Caco-2 (cell line): Measurements from ENCODE around the gene CDC42BPA. TPM values are rescaled to one million over a fixed set of nuclear protein-coding genes. Genes with fewer than 3 reads are reported as not detected.

Experiments used
- BruUV-seq: library from RNA; stranded (reverse); fragments of 400-500 nt; replicated peaks from 2 replicates; lab custom pipeline; 2021; lab: Mats Ljungman, UMichigan
- CTCF ChIA-PET: fragments of 300-600 bp; sonication (Branson Sonifier 250); formaldehyde crosslinking; loops from one replicate; lab custom pipeline; 2022; ENCODE audit warnings: antibody characterized with exemption; lab: Charles Lee
- POLR2A ChIA-PET: fragments of 300-600 bp; sonication (Branson Sonifier 250); formaldehyde crosslinking; loops from one replicate; lab custom pipeline; 2022; ENCODE audit warnings: antibody characterized with exemption; lab: Charles Lee
- DNase-seq, 2 experiments: peaks; one replicate each; pipeline versions ENCODE4 v3.0.0 to v3.0.0-alpha.2; 2020 to 2022
- H3K27me3 ChIP-seq: replicated peaks from 2 replicates; pipeline ENCODE4 v1.6.0; 2011; ENCODE audit warnings: low read length; ENCODE audit not compliant: control insufficient read depth, insufficient read depth
- H3K36me3 ChIP-seq: 2 replicates; pipeline ENCODE4 v1.5.1; 2011; ENCODE audit warnings: low read length; ENCODE audit not compliant: control insufficient read depth, insufficient read depth
- H3K4me1 ChIP-seq: fragments of 250-450 bp; sonication (Bioruptor Pico); 2 replicates; pipeline ENCODE4 v1.5.1; 2020; ENCODE audit warnings: mild to moderate bottlenecking
- H3K4me3 ChIP-seq: 2 replicates; pipeline ENCODE4 v1.5.1; 2011; ENCODE audit warnings: low read depth, mild to moderate bottlenecking, control low read depth, low read length
- H3K9me3 ChIP-seq: fragments of 250-450 bp; sonication (Bioruptor Pico); 2 replicates; pipeline ENCODE4 v1.5.1; 2020; ENCODE audit warnings: mild to moderate bottlenecking, moderate library complexity
- H3K27ac Mint-ChIP-seq: one replicate; pipeline ENCODE4 v1.8.0; 2022; ENCODE audit warnings: mixed read lengths; ENCODE audit not compliant: unreplicated experiment
- H3K27me3 Mint-ChIP-seq: one replicate; pipeline ENCODE4 v1.8.0; 2022; ENCODE audit warnings: mixed read lengths; ENCODE audit not compliant: insufficient read depth, unreplicated experiment
- H3K36me3 Mint-ChIP-seq: one replicate; pipeline ENCODE4 v1.8.0; 2022; ENCODE audit warnings: mild to moderate bottlenecking, mixed read lengths; ENCODE audit not compliant: insufficient read depth, unreplicated experiment
- H3K4me1 Mint-ChIP-seq: one replicate; pipeline ENCODE4 v1.8.0; 2022; ENCODE audit warnings: low read depth, mixed read lengths; ENCODE audit not compliant: unreplicated experiment
- H3K4me3 Mint-ChIP-seq: one replicate; pipeline ENCODE4 v1.8.0; 2022; ENCODE audit warnings: mild to moderate bottlenecking, moderate library complexity, mixed read lengths; ENCODE audit not compliant: unreplicated experiment
- H3K9me3 Mint-ChIP-seq: one replicate; pipeline ENCODE4 v1.8.0; 2022; ENCODE audit warnings: mixed read lengths; ENCODE audit not compliant: unreplicated experiment
- intact Hi-C: fragments of 100-400 bp; cut with micrococcal nuclease; formaldehyde crosslinking; loops from one replicate; pipeline ENCODE4 v1.10.0; 2022; ENCODE audit not compliant: unreplicated experiment
- total RNA-seq: library from RNA; stranded (reverse); gene quantifications from 2 replicates; pipeline ENCODE4 v1.2.3, GENCODE V29; 2022
- TF ChIP-seq, protein P1 (sequence below), 2 experiments: fragments of 200-600 bp in 1 of 2; IDR thresholded peaks; 1 replicate in 1 of 2; 2 replicates in 1 of 2; pipeline versions ENCODE4 v1.5.1 to v1.8.0; 2011 to 2022; ENCODE audit warnings: antibody characterized with exemption in 1 of 2, control low read depth in 1 of 2, inconsistent platforms in 1 of 2, low read depth in 1 of 2, low read length in 1 of 2, mild to moderate bottlenecking in 1 of 2, moderate library complexity in 1 of 2; ENCODE audit not compliant: insufficient read depth in 1 of 2, severe bottlenecking in 1 of 2, unreplicated experiment in 1 of 2

The CDC42BPA gene
- total RNA-seq, 1 experiment from 2014 or later = 38.3 TPM

DNA sequence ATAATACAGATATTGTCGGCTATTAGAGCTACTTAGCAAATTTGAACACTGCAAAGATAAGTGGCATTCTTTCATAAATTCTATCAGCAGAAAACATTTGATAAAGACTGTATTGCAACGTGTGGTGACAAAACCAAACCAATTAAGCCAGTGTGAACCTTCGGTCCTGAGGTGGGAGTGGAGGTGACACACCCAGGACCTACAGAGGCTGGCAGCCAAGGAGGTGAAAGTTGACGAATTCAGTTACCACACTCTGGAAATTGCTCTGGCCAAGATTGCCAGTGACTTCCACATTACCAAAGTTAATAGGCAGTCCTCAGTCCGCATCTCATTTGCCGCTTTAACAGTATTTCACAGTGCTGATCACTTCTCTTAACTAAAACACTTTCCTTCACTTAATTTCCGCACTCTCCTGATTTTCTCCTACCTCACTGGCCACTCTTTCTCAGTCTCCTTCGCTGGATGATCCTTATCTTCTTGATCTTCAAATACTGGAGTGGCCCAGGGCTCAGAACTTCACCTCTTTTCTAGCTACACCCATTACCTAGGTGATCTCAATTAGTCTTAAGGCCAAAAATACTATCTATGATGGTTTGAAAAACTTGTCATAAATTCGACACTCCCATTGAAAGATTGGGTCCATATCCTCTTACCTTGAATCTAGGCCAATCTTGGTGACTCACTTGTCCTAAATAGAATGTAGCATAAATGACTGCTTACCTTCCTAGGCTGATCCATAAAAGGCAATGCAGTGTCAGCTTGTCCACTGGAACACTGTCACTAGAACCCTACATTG, 5.1 kb upstream of the CDC42BPA start:
- no TSS peak for BruUV-seq
- Mint-ChIP-seq H3K4me1 (no peaks in the 10 kb centered on the region), H3K4me3 (no peak overlapping the region), H3K36me3 (no peaks in the 10 kb centered on the region), H3K9me3 (peaks cover 10% of the 10 kb centered on the region), H3K27me3 (no peaks in the 10 kb centered on the region), H3K27ac (no peak overlapping the region)
- intact Hi-C loops = no loop called here
- Histone ChIP-seq H3K4me1 (no peaks in the 10 kb centered on the region), H3K27me3 (no peaks in the 10 kb centered on the region), H3K36me3 (no peaks in the 10 kb centered on the region), H3K9me3 (no peaks in the 10 kb centered on the region), H3K4me3 (no peak overlapping the region)
- ChIA-PET CTCF (no interaction called here), POLR2A (interaction anchor here (0.6 kb wide), 1 partner anchor 433 kb away, joined by 3 read pairs; no protein-coding TSS in a partner anchor)
- TF ChIP-seq, protein P1, sequence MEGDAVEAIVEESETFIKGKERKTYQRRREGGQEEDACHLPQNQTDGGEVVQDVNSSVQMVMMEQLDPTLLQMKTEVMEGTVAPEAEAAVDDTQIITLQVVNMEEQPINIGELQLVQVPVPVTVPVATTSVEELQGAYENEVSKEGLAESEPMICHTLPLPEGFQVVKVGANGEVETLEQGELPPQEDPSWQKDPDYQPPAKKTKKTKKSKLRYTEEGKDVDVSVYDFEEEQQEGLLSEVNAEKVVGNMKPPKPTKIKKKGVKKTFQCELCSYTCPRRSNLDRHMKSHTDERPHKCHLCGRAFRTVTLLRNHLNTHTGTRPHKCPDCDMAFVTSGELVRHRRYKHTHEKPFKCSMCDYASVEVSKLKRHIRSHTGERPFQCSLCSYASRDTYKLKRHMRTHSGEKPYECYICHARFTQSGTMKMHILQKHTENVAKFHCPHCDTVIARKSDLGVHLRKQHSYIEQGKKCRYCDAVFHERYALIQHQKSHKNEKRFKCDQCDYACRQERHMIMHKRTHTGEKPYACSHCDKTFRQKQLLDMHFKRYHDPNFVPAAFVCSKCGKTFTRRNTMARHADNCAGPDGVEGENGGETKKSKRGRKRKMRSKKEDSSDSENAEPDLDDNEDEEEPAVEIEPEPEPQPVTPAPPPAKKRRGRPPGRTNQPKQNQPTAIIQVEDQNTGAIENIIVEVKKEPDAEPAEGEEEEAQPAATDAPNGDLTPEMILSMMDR (IDR thresholded peaks at IDR 0.05; ENCODE audit: insufficient read depth in 1 of 2, low read depth in 1 of 2, low read length in 1 of 2, severe bottlenecking in 1 of 2, unreplicated experiment in 1 of 2) = no peak
- no peak for DNase-seq

DNA sequence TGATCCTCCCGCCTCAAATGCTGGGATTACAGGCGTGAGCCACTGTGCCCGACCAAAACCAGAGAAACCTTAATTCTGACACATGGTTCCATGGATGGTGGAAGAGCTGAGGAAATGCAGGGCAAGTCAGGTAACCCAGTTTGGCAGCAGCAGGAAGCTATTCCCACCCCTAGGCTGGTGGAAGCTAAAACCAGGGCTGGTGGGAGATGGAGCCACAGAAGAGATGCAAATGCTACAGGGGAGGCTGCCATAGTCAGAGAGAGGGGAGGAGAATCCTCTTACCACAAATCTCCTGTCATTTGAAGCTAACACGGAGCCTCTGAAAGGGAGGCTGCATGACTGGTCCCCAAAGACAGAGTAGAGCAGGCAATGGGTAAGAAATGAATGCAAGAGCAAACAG, 4.1 kb upstream of the CDC42BPA start:
- Histone ChIP-seq H3K4me1 (no peaks in the 10 kb centered on the region), H3K36me3 (no peaks in the 10 kb centered on the region), H3K9me3 (no peaks in the 10 kb centered on the region), H3K27me3 (no peaks in the 10 kb centered on the region), H3K4me3 (no peak overlapping the region)
- Mint-ChIP-seq H3K4me1 (no peaks in the 10 kb centered on the region), H3K27me3 (no peaks in the 10 kb centered on the region), H3K9me3 (peaks cover 10% of the 10 kb centered on the region), H3K4me3 (no peak overlapping the region), H3K36me3 (no peaks in the 10 kb centered on the region), H3K27ac (no peak overlapping the region)
- POLR2A ChIA-PET = interaction anchor here (0.6 kb wide), 1 partner anchor 432 kb away, joined by 3 read pairs; no protein-coding TSS in a partner anchor
- TF ChIP-seq, protein P1 (IDR thresholded peaks at IDR 0.05; ENCODE audit: insufficient read depth in 1 of 2, low read depth in 1 of 2, low read length in 1 of 2, severe bottlenecking in 1 of 2, unreplicated experiment in 1 of 2) = no peak
- DNase-seq = no peak
- CTCF ChIA-PET = no interaction called here
- BruUV-seq = no TSS peak
- intact Hi-C loops = no loop called here

DNA sequence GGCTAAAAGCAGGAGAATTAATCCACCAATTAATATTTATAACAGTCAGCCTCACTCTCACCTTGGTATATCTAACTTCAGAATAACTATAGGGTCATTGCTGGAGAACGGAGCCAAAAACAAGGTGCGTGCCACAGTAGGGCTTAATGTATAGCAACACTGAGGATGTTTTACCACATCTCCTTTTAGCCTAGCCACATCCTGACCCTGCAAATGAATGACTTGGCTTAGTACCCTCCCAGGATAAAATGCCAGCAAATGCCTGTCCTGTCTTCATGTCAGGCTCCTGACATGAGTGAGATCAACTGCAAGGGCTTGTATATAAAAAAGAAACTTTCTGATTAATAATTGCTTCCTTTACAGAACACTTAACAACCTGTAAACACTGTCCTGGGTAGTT, 2.7 kb upstream of the CDC42BPA start:
- no TSS peak for BruUV-seq
- POLR2A ChIA-PET = interaction anchor here (0.6 kb wide), 1 partner anchor 110 kb away, joined by 4 read pairs; no protein-coding TSS in a partner anchor
- Mint-ChIP-seq H3K4me3 (no peak overlapping the region), H3K9me3 (peaks cover 10% of the 10 kb centered on the region), H3K4me1 (no peaks in the 10 kb centered on the region), H3K27me3 (no peaks in the 10 kb centered on the region), H3K36me3 (no peaks in the 10 kb centered on the region), H3K27ac (no peak overlapping the region)
- H3K36me3 ChIP-seq = no peaks in the 10 kb centered on the region
- no peaks in the 10 kb centered on the region for H3K27me3 ChIP-seq
- no peaks in the 10 kb centered on the region for H3K9me3 ChIP-seq
- CTCF ChIA-PET = no interaction called here
- intact Hi-C loops = no loop called here
- TF ChIP-seq, protein P1 (IDR thresholded peaks at IDR 0.05; ENCODE audit: insufficient read depth in 1 of 2, low read depth in 1 of 2, low read length in 1 of 2, severe bottlenecking in 1 of 2, unreplicated experiment in 1 of 2) = no peak
- DNase-seq = no peak
- no peaks in the 10 kb centered on the region for H3K4me1 ChIP-seq
- H3K4me3 ChIP-seq = no peak overlapping the region
